Measurements from ENCODE around the gene SMIM36.
"Not testable (repeated sequence)": the region's sequence is repeated elsewhere in the genome, so short reads cannot be mapped to it uniquely, and the experiment has no call there.

Gene SMIM36

DNA sequence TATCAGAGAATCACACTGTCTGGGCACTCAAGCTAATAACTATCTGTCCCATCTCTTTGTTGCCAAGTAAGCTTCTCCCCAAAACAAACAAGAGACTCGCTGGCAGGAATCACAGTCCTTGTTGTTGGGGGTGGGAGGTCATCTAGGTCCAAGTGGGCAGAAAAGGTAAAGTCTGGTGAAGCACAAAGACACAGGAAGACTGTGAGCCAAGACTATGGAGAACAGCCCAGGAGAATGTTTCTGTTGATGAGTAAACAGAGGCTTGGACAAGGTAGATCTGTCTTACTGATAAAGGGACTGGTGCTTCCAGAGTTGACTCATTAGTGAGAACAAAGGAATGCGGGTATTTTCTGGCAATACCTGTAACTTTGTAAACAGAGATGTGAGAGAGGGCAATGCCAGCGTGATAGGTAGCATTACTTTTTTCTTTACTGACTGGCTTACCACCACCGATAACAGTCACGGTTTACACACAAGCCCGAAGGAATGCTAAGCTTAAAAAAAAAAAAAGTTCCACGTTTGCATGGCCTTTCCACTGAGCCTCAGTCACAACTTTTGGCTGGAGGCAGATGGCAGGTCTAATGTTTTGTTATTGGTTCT, 78.1 kb downstream of the SMIM36 start:
- no peak for DNase-seq

DNA sequence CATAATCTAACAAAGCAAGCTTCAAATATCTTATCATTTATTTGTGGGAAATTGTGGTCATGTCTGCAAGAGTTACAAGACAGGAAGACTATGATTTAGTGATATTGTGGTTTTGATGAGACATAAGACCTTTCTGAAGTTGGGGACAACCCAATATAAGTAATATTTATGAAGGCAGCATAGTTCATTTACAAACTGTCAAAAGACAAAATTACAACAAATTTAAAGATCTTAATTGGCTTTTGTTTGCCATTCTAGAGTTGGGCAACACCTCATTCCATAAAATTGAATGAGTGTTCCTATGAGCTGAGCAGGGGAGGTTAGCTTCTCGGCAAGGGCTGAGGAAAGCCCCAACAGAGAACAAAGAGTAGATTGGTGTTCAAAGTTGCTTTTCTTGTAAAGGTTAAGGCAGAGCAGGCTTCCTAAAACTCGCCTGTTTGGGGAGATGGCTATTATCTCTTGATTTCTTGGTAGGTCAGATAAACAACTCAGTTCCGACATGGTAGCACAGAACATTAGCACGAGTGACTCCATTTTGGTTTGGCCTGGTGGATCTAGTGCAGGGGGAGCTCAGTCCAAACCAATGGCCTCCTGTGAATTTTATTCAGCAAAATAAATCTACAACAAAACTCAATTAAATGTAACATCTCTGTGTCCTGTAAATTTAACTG, 78.8 kb downstream of the SMIM36 start:
- DNase-seq: no peak

DNA sequence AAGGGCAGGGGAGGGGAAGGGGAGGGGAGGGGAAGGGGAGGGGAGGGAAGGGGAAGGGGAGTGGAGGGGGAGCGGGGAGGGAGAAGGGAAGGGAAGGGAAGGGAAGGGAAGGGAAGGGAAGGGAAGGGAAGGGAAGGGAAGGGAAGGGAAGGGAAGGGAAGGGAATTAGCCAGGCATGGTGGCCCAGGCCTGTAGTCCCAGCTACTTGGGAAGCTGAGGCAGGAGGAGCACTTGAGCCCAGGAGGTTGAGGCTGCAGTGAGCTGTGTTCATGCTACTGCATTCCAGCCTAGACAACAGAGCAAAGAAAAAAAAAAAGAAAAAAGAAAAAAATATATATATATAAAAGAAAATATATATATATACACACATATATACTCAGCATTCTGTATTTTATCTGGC, 79.3 kb downstream of the SMIM36 start:
- not testable (repeated sequence) for DNase-seq

DNA sequence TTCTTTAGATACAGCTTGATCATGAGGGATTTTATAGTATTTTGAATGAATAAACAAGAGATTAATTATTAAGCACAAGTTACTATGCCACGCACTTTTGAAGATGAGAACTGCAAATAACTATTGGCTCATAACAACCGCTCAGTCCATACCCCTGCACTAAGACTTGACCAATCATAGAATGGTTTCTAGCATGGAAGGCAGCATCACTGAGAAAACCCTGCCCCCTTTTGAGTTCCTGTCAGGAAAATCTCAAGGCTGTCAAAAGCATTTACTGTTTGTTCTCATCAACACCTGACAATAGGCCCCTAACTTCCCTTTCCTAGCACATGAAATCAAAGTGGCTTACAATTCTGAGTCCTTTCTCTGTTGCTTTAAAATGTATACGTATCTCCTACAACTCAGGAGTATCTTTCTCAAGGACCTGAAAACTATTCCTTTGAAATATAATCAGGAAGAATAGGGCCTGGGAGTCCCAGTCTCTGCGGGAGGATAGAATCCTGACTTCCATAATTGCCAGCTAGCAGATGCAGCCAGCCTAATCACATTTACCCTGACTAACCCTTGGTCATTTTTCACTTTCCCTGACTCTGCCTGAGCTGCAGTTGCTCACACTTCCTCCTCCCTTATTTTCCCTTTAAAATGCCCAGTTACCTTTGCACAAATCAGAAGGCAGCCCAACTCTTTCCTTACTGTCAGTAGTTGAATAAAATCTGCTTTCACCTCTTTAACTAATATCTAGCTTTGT, 80.5 kb downstream of the SMIM36 start:
- DNase-seq: no peak

DNA sequence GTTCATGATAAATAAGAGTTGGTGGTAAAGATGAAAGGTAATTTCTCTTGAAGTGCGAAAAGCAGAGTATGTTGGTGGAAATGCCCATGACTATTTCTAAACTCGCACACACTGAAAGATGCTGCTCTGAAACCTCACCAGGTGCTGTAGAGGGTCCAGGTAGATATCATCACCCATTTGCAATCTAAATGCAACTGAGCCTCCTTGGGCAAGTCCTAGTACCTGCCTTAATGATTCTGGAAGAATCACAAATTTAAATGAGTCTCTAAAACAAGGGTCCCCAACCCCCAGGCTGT, 83.7 kb downstream of the SMIM36 start:
- DNase-seq: no peak

DNA sequence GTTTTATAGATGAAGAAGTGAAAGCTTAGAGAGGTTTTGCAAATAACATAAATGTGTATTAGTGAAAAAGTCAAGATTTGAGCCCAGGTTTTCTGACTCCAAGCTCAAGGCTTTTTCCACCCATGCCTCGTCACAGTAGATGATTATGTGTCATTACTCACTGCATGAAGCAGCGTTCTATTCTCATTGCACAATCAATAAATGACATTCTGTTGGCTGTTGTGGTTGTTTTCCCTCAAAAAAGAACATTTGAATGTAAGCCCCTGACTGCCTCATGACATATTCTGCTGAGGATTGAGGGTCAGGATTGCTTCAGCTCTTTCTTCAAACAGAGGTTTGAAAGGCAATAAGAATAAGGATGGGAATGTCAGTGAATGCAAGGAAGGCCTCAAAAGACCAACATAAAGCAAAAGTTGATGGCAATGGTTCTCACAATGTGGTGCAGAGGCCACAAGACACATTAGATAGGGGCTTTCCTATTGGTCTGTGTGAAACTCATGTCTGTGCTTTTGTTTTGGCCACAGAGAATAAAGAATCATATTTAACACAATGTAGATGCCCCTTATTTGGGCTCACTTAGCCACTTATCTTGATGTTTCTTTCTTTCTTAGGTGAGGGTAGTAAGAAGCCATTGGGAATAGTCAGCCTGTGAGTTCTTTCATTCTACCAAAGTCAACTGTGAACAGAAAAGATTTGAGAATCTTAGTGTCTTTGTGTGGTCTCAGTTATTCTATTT, 84.2 kb downstream of the SMIM36 start:
- DNase-seq: no peak

DNA sequence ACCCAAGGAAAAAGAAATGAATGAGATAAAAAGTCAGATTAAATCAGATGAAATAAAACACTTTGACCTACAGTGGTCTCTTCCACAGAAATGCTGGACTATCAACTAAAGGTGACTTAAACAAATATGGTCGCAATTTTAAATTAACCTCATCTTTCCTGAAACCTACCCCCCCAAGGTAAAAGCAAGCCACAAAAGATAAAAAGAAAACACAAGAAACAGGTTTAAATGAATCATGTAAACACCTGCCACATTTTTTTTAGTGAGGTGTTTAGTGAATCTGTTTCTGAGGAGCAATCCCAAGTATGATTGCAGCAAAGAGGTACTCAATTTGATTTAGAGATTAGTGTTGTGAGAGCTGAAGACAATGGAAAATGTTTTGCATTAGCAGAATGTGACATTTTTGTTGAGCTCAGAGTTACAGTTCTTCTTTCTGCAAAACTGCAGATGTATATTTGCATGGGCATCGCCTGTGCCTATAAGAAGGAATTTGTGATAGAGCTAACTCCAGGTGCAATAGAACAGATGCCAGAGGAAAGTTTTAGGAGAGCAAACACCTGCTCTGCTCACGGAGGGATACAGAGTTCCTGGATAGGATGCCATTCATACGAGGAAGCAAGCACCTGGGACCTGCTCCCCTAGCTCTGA, 86.2 kb downstream of the SMIM36 start:
- DNase-seq: no peak

DNA sequence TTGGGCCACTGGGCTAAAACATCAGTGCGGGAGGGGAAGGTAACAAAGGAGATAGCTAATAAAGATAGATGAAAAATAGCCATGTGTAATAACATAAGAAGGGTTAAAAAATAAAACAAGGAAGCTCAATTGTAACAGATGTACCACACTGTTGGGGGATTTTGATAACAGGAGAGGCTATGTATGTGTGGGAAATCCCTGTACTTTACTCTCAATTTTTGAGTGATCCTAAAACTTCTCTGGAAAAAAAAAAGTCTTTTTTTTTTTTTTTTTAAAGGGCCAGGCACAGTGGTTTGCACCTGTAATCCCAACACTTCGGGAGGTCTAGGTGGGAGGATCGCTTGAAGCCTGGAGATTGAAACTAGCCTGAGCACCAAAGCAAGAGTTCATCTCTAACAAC, 87.7 kb downstream of the SMIM36 start:
- no peak for DNase-seq

DNA sequence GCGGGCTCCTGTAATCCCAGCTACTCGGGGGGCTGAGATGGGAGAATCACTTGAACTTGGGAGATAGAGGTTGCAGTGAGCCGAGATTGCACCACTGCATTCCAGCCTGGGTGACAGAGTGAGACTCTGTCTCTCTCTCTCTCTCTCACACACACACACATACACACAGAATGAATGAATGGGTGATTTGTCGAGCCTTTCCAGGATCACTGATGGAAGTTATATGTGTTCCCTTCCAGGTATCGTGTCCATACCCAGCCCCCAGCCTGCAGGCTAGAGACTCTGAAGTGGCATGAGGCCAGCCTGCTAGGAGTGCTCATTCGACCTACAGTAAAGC, 88.5 kb downstream of the SMIM36 start:
- not testable (repeated sequence) for DNase-seq

DNA sequence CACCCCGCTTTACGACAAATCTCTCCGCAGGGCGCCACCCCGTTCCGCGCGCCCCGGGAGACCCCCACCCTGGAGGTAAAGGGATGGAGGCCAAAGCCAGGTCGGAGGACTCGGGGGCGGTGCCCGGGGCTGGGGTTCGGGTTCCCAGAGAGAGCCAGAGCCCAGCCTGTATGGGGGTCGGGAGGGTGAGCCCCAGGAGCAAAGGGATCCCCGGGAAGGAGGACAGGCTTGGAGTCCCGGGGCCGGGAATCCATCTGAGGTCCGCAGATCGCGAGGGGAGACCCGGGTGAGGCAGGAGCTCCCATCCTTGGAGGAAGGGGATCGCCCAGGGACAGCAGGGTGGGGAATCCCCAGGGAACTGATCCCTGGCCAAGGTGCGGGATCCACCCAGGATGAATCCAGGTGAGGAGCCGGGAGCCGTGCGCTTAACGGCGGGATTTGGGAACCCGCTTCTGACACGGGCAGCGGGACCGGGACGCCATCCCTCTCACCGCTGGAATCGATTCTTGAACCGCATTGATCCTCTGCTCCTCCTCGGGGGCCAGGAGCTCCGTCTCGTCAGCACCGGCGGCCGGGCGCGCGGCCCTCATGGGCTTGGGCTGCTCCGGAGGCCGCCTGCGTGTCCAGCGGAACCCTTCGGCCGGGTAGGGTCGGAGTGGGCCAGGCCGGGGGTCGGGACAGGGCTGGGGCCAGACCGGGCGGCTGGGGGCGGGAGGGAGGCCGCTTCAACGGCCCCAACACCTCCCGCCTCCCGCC, 89.9 kb downstream of the SMIM36 start, which contains the start of gene MMD:
TSS of gene MMD (minus strand) at position 657 of the 756 bp plus-strand sequence. CDS start at position 517, 140 bp downstream.
- DNase-seq: no peak

DNA sequence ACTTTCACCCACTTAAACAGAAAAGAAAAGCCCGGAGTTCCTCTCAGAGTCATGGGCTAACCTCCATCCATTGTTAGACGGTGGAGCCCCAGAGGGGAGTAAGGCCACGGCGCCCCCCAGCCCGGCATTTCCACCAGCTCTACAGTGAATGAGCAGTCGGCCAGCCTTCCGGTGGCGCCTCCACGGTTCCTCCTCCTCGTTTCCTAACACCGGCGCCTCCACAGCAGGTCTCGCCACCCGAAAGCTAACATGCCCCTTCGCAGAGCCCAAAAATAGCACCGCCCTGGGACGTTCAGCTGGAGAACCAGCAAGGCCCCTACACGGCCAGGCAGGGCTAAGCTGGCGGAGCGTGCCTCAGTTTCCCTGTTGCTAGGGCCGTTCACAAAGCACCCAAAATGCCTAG, 90.5 kb downstream of the SMIM36 start:
- no peak for DNase-seq

DNA sequence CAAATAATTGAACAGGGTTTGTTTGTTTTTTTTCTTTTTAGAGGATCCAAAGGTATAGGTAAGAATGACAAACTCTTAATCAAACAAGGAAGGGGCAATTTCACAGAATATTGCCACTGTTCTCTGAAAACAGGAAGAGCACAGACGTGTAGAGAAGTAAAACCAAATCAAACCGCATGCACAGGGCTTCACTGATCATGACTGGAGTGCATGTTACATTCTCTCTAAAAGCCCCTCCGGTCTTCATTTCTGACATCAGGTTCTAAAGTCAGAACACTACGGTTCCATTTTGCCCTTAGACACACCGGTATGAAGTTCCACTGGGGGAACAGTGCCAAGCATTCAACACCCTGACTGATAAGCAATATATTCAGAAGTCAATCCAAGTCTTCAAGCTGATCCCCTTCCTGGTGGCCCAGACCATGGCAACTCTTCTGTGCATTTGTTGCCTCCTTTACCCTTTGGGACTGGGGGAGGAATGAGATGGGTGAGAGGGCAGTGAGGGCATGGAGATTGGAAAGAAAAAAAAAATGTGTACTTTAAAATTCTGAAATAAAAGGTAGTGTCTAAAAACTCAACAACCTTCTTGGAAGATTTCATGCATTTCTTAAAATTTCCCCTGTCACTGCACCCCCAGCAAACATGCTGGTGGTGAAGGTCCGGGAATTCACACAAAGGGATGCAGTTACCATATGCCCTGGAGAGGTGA, 91.0 kb downstream of the SMIM36 start:
- DNase-seq: no peak

DNA sequence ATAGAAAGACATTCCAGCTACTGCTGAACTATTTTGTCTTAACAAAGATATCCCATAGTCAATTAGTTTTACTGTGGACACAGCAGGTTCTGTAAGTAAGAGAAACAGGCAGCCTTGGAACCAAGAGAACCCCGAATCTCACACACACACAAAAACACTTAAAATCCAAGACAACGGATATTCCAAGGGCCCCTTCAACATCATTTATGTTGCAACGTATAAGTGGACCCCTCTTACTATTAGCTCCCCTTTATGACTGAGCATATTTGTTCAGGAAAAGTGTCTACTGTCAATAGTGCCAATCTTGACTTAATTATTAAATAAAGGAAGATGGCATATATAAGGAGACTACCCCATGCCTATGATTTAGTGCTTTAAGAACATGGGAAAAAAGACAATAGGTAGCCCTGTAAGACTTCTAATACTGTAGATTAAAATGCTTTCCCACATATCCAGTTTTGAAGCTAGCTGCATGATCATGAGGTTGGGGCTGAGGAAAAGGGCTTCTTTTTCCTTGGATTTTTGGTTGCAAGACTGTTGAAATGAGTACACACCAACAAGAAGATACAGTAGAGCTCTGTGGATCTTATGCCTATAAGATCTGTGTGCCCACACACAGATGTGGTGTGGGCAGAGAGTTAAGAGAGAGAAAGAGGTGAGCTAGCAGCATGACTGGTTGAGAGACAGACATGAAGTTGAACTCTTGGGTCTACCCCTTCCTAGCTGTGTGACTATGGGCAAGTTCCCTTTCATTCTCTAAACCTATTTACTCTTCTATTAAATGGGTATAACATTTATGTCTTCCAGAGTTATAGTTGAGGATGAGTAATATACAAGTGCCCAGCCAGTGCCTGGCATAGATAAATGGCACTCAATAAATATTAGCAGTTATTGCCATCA, 92.6 kb downstream of the SMIM36 start:
- DNase-seq: no peak

DNA sequence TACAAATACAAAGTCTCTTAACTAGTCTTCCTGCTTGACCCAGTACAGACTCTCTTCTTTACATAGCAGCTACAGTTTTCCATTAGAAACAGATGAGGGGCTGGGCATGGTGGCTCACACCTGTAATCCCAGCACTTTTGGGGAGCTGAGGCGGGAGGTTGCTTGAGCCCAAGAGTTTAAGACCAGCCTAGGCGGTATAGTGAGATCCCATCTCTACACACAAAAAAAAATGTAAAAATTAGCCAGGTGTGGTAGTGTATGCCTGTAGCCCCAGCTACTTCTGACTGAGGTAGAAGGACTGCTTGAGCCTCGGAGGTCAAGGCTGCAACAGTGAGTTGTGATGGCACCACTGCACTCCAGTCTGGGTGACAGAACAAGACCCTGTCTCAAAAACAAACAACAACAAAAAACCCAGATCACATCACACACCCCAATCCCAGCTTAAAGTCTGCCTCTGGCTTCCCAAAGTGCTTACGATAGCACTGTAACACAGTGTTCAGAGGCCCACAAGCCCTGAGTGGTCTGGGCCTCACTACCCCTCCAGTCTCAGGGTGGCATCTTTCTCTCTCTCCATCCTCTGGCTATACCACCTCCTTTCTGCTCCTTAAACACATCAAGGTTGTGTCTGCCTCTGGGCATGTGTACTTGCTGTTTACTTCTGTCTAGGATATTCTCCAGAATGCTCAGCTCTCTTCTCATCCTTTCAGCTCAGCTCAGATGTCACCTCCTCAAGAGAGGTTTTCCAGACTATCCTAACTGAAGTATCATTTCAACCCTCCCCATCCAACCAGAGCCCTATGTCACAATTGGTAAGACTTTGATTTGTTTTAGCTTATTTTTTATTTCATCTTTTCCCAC, 93.6 kb downstream of the SMIM36 start:
- DNase-seq: no peak

DNA sequence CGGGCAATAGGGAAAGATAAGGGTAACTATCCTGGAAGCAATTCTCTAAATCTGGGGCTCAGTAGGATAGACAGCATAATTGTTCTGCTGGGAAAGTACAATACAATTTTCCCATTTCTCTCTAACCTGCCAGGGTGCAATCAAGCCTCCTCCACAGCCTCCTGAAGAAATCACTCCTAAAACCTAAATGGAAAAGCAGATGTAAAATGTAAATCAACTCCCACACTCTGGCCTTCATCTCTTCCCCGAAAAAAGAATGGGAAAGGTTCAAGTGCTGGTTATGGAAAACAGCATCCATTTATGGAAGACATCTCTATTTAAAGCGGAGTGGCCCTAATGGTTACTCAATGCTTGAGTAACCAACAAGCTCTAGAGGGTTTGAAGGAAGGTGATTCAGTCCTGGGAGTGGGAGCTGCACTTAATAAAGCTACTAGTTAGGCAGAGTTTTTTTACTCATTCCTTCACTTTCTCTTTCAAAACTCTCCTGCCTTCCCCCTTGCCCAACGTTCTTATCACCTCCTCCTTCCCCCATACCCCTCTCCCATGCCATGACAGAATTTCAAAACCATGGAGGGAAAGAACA, 94.7 kb downstream of the SMIM36 start:
- DNase-seq: no peak

DNA sequence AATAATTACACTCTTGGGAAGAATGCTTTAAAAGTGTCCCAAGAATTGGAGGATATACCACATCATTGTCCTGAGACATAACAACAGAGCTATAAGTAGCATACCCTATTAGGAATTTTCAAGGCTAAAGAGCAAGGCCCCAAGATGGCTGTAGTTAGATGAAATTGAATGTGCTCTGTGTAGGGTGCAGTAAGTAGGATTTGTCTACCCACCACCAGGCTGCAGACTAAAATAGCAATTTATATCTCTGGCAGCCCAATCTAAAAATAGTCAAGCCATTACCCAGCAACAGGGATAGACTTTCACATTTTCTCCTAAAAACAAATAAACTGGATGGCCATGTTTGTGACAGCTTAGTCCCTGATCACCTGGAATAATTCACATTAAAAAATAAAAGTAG, 95.3 kb downstream of the SMIM36 start:
- no peak for DNase-seq

DNA sequence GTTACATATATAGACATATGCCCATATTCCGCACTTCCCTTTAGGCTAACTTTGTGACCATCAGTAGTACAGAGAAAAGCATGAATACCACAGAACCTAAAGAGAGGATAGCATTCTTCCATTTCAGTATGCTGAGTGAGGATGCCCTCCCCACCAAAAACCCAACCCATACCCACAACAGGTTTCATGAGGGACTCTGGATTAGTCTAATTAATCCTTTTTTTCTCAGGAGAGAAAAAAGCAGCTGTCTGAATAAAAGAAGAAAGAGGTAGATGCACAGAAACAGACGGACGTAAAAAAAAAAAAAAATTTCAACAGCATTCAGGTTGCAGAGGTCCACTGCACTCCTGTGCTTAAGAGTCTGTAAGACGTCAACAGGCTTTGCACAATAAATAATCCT, 96.3 kb downstream of the SMIM36 start:
- no peak for DNase-seq

DNA sequence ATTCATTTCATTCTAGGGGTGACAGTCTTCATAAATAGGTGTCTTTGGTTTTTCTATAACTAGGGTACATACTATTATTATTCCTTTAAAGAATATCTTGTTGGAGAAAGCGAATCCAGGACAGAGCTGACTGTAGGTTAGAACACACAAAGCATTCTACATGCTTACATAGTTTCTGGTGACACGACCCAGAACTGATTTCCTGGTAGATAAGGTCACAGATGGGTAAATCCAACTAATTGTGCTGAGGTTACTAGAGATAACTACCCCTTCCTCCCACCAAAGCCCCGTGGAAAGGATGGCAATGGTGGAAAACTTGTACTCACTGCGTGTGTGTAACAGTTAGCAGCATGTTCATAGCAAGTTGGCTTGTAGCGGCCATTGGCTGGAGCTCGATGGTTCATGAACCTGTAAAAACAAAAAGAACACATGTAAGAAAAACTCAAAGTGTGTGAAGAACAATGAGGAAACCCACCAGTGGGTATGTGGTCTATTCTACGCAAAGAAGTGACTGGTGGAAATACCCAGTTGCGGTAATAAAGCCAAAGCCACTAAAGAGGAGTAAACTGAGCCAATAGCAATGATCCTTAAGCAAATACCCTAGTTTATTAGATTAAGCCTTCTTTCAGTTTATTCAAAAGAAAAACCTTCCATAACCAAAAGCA, 97.3 kb downstream of the SMIM36 start:
- no peak for DNase-seq

DNA sequence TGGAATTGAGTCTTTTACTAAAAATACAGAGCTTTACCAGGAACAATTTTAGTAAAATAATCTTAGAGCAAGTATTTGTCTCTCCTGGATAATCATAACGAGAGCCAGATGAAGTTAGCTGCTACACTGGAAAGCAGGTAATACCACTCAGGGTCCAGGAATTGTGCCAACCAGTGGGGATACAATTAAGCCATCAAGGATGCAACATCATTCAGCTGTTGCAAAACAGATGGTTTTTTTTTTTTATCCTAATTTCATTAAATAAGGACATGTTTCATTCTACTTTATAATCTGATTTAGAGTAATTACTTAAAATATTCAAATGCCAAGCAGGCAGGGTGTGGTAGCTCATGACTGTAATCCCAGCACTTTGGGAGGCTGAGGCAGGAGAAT, 99.8 kb downstream of the SMIM36 start:
- DNase-seq: no peak

Measured in T1000 (cell line).